Calu3 (cell line): ENCODE measurements around the gene CCDC15. TPM values are rescaled to one million over a fixed set of nuclear protein-coding genes. Genes with fewer than 3 reads are reported as not detected.

ENCODE experiments used
- BruUV-seq: library from RNA; stranded (reverse); fragments of 400-500 nt; replicated peaks from 2 replicates; lab custom pipeline; 2021; lab: Mats Ljungman, UMichigan
- CTCF ChIA-PET: fragments of 300-600 bp; sonication (Branson Sonifier 250); formaldehyde crosslinking; loops from one replicate; lab custom pipeline; 2022; ENCODE audit warnings: antibody characterized with exemption; lab: Charles Lee
- DNase-seq: peaks from one replicate; pipeline ENCODE4 v3.0.0; 2022
- H3K27ac Mint-ChIP-seq: one replicate; pipeline ENCODE4 v1.8.0; 2022; ENCODE audit warnings: mixed read lengths; ENCODE audit not compliant: unreplicated experiment
- H3K27me3 Mint-ChIP-seq: one replicate; pipeline ENCODE4 v1.8.0; 2022; ENCODE audit warnings: mixed read lengths; ENCODE audit not compliant: unreplicated experiment
- H3K36me3 Mint-ChIP-seq: one replicate; pipeline ENCODE4 v1.8.0; 2022; ENCODE audit warnings: mild to moderate bottlenecking, moderate library complexity, mixed read lengths; ENCODE audit not compliant: insufficient read depth, unreplicated experiment
- H3K4me1 Mint-ChIP-seq: one replicate; pipeline ENCODE4 v1.8.0; 2022; ENCODE audit warnings: mild to moderate bottlenecking, low read depth, mixed read lengths; ENCODE audit not compliant: unreplicated experiment
- H3K4me3 Mint-ChIP-seq: one replicate; pipeline ENCODE4 v1.8.0; 2022; ENCODE audit warnings: mild to moderate bottlenecking, low read depth, moderate library complexity, mixed read lengths; ENCODE audit not compliant: unreplicated experiment
- H3K9me3 Mint-ChIP-seq: one replicate; pipeline ENCODE4 v1.8.0; 2022; ENCODE audit warnings: low read depth, mixed read lengths; ENCODE audit not compliant: unreplicated experiment
- intact Hi-C: fragments of 100-400 bp; cut with micrococcal nuclease; formaldehyde crosslinking; loops from one replicate; pipeline ENCODE4 v1.10.0; 2022; ENCODE audit not compliant: unreplicated experiment
- total RNA-seq: library from RNA; stranded (reverse); gene quantifications from 2 replicates; pipeline ENCODE4 v1.2.3, GENCODE V29; 2022
- TF ChIP-seq, protein P1 (sequence below): fragments of 200-600 bp; IDR thresholded peaks from one replicate; pipeline ENCODE4 v1.8.0; 2022; ENCODE audit warnings: antibody characterized with exemption; ENCODE audit not compliant: unreplicated experiment

The CCDC15 gene
- total RNA-seq, 1 experiment from 2014 or later = 2.3 TPM

DNA sequence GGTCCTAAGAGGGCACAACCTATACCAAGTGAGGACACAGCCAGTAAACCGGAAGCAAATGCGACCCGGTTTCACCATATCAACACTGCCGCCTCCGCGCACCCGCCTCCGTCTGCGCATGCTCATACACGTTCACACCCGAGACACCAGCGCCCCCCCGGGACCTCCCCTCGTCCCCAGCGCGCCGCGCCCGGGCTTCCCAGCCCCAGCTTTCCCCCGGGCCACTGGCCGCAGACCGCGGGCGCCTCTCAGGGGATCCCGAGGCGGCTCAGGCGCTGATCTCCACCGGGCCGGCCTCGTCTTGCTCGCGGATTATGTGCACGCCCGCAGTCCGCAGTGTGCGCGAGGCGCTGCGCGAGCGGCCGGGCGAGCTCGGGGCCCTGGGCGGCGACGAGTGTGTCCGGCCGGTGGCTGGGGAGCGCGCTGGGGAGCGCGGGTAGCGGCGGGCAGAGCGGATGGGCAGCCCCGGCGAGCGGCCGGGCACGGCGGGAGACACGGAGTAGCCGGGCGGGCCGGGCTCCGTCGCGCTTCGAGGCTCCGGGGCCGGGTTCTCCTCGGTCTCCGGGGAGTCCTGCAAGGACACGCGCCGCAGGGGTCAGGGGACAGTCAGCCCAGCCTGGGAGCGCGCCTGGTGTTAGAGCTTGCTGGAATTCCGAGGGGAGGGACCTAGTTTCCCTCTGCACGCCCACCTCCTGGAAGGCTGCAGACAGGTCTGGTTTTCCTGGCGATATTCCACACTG is 33.0 kb upstream of the CCDC15 start:
- CTCF ChIA-PET = no interaction called here
- Mint-ChIP-seq H3K9me3 (no peaks in the 10 kb centered on the region), H3K36me3 (no peaks in the 10 kb centered on the region), H3K4me3 (no peak overlapping the region), H3K27ac (no peak overlapping the region), H3K27me3 (peaks cover 65% of the 10 kb centered on the region), H3K4me1 (no peaks in the 10 kb centered on the region)
- no TSS peak for BruUV-seq
- no peak for DNase-seq
- TF ChIP-seq, protein P1, sequence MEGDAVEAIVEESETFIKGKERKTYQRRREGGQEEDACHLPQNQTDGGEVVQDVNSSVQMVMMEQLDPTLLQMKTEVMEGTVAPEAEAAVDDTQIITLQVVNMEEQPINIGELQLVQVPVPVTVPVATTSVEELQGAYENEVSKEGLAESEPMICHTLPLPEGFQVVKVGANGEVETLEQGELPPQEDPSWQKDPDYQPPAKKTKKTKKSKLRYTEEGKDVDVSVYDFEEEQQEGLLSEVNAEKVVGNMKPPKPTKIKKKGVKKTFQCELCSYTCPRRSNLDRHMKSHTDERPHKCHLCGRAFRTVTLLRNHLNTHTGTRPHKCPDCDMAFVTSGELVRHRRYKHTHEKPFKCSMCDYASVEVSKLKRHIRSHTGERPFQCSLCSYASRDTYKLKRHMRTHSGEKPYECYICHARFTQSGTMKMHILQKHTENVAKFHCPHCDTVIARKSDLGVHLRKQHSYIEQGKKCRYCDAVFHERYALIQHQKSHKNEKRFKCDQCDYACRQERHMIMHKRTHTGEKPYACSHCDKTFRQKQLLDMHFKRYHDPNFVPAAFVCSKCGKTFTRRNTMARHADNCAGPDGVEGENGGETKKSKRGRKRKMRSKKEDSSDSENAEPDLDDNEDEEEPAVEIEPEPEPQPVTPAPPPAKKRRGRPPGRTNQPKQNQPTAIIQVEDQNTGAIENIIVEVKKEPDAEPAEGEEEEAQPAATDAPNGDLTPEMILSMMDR = no peak
- intact Hi-C loops = no loop called here

DNA sequence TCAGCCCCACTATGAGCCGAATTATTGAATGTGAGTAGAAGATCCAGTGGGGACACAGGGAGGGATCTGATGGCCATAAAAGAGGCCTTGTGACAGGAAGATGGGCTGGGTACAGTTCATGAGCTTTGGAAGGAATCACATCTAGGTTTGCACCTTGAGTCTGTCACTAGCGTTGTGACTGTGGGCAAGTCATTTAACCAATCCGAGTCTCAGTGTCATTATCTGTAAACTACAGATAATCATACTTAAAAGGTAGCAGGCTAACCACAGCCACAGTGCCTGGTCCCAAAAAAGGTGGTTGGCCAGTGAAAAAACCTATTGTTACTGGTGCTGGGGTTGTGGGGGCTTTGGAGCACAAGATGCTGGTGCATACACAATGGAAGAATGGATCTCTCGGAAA is 31.2 kb upstream of the CCDC15 start:
- no peaks in the 10 kb centered on the region for H3K36me3 Mint-ChIP-seq
- intact Hi-C loops = no loop called here
- no peaks in the 10 kb centered on the region for H3K9me3 Mint-ChIP-seq
- BruUV-seq = no TSS peak
- H3K27ac Mint-ChIP-seq = no peak overlapping the region
- no peak overlapping the region for H3K4me3 Mint-ChIP-seq
- no peaks in the 10 kb centered on the region for H3K4me1 Mint-ChIP-seq
- TF ChIP-seq, protein P1 = no peak
- no peak for DNase-seq
- peaks cover 47% of the 10 kb centered on the region for H3K27me3 Mint-ChIP-seq
- CTCF ChIA-PET = no interaction called here

DNA sequence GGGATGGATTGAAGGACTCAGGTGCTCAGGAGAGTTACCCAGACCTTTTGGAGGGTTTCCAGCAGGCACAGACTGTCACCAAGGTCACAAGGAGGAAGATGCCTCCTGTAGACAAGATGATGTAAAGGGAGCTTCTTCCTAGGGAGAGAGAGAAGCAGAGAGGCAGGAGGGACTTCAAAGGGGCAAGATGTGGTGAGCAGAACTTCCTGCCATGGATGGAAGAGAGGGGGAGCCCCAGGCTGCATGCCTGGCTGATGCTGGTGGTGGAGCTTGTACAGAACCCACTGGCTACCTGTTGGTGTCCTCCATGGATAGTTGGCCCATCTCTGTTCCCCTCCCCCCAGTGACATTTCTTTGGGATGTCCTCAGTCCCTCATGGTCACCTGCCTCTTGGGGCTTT is 30.7 kb upstream of the CCDC15 start:
- no peaks in the 10 kb centered on the region for H3K36me3 Mint-ChIP-seq
- BruUV-seq = no TSS peak
- DNase-seq = no peak
- H3K4me1 Mint-ChIP-seq = no peaks in the 10 kb centered on the region
- intact Hi-C loops = no loop called here
- TF ChIP-seq, protein P1 = no peak
- H3K27ac Mint-ChIP-seq = no peak overlapping the region
- H3K4me3 Mint-ChIP-seq = no peak overlapping the region
- no peaks in the 10 kb centered on the region for H3K9me3 Mint-ChIP-seq
- H3K27me3 Mint-ChIP-seq = peaks cover 46% of the 10 kb centered on the region
- CTCF ChIA-PET = no interaction called here

DNA sequence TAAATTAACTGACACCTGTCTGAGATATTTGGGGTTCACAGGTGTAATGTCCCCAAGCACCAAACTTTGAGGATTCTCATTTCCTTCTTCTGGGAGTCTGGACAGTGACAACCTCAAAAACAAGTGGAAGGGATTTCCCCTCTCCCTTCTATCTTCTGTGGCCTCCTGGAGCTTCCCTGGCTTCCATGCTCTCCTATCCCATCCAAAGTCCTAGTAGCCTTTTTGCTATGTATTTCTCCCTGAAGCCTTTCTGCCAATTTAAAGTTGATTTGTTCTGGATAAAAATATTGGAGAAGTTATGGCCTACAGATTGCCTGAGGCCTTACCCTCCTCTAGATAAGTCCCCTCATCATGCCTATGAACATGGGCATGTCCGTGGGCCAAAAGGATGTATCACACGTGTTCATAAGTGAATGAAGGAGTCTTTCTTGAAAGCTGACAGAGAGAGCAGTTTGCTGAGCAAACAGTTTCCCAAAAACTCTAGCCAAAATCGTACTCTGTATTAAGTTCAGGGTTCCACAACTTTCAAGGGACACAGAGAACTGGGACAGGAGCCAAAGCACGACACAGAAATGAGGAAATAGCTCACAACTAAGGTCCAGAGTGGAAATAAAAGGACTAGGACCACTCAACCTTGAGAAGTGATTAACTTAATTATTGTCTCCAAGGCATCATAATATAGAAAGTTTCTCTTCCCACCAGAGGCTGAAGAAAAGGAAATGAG is 24.9 kb upstream of the CCDC15 start:
- no peaks in the 10 kb centered on the region for H3K4me1 Mint-ChIP-seq
- H3K27me3 Mint-ChIP-seq = peaks cover 48% of the 10 kb centered on the region
- TF ChIP-seq, protein P1 = no peak
- CTCF ChIA-PET = no interaction called here
- intact Hi-C loops = no loop called here
- H3K4me3 Mint-ChIP-seq = no peak overlapping the region
- DNase-seq = no peak
- no peaks in the 10 kb centered on the region for H3K36me3 Mint-ChIP-seq
- no peak overlapping the region for H3K27ac Mint-ChIP-seq
- BruUV-seq = no TSS peak
- no peaks in the 10 kb centered on the region for H3K9me3 Mint-ChIP-seq
